Skin epidermis (tissue), 12 donors: ENCODE results near the gene ESR2.
"Not testable (repeated sequence)": the region's sequence is repeated elsewhere in the genome, so short reads cannot be mapped to it uniquely, and the experiment has no call there.

Experiments
- H3K27ac ChIP-seq, 21 experiments: fragments of 200-600 bp; sonication (generic) in 11 of 21; one replicate each; pipeline ENCODE4 v1.5.0; 2020; ENCODE audit warnings: mild to moderate bottlenecking in 3 of 21, inconsistent platforms in 2 of 21, moderate library complexity in 2 of 21
- H3K4me3 ChIP-seq, 7 experiments: fragments of 200-600 bp; sonication (generic) in 2 of 7; one replicate each; pipeline ENCODE4 v1.5.0; 2020; ENCODE audit warnings: inconsistent platforms in 2 of 7, mild to moderate bottlenecking in 2 of 7, moderate library complexity in 1 of 7

ESR2 gene

DNA sequence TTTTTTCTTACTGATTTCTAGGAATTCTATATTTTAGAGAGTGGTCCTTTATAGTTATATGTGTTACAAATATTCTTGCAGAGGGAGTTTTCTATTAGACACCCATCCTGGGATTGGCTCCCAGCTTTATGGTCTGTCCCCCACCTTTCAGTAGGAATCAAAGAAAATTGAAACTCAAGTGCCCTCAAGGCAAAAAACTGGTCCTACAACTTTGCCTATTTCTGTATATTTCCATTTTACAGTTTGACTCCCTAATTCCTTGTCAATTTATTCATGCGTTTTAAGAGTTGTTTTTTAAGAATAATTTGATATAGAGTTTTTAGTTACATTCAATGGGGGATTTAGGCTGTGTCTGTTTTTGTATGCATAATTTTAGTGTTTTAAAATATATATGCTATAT, 232.5 kb downstream of the ESR2 start:
- Histone ChIP-seq H3K4me3 (no peak overlapping the region), H3K27ac (no peak overlapping the region)

DNA sequence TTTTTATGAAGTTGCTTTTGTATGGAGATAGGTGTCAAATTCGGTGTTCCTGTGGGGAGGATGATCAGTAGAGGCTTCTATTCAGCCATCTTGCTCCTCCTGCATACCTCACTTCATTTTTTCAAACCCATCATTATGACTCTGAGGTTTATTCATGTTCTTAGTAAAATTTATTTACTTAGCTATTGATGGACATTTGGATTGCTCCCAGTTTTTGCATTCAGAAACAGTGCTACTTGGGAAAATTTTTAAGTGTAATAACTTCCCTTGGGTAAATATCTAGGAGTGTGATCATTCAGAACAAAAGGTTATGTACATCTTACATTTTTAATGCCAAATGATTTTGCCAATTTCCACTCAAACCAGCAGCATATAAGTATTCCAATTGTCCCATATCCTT, 233.1 kb downstream of the ESR2 start:
- no peak overlapping the region for H3K4me3 ChIP-seq

GRCh38 chr14:64060648-64061096, 233.5 kb downstream of the ESR2 start:
- Histone ChIP-seq H3K4me3 (no peak overlapping the region), H3K27ac (peak overlapping the region in 8 of 21 experiments; percentile 12 to 77 (median 32))

More for the DNA sequence above, 233.1 kb downstream of the ESR2 start:
- H3K27ac ChIP-seq = peak overlapping the region in 3 of 21 experiments; percentile 17 to 65 (median 26)

DNA sequence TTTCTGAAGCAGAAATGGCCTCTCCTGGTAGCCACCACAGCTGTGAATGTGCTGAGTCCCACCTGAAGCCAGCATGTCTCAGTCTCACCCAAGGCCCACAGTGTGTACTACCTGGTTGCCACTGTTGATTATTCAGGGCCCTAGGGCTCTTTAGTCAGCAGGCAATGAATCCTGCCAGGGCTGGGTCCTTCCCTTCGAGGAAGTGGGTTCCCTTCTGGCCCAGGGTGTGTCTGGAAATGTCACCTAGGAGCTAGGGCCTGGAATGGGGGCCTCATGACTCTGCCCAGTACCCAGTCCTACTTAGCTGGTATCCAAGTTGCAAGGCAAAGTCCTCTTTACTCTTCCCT, 234.0 kb downstream of the ESR2 start:
- Histone ChIP-seq H3K4me3 (no peak overlapping the region), H3K27ac (peak overlapping the region in 16 of 21 experiments; percentile 1 to 77 (median 40))

DNA sequence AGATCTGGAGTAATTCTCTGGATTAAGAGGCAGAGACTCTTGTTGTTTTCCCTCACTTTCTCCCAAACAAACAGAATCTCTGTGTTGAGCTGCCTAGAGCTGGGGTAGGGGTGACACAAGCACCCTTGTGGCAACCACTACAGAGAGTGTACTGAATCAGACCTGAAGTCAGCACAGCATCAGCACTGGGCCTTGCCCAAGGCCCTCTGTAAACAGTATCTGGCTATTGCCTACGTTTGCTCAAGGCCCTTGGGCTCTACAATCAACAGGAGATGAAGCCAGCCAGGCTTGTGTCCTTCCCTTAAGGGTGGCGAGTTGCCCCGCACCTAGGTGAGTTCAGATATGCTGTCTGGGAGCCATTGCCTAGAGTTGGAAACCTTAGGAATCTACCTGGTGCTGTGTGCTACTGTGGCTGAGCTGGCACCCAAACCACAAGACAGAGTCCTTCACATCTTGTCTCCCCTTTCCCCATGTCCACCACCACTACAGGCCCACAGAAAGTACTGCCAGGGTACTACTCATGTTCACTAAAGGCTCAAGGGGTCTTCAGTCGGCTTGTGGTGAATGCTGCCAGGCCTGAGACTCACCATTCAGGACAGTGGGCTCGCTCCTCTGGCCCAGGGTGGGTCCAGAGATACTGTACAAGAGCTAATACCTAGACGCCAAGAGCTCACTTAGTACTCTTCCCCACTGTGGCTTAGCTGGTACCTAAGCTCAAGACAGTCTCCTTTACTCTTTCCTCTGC, 234.5 kb downstream of the ESR2 start:
- Histone ChIP-seq H3K27ac (peak overlapping the region in 17 of 21 experiments; percentile 1 to 77 (median 46)), H3K4me3 (no peak overlapping the region)

- Histone ChIP-seq H3K27ac (no peak overlapping the region), H3K4me3 (no peak overlapping the region)
Measured at GRCh38 chr14:64053694-64054669, 240.2 kb downstream of the ESR2 start.

- no peak overlapping the region for H3K27ac ChIP-seq
Measured at GRCh38 chr14:64049616-64050381, 244.4 kb downstream of the ESR2 start.

DNA sequence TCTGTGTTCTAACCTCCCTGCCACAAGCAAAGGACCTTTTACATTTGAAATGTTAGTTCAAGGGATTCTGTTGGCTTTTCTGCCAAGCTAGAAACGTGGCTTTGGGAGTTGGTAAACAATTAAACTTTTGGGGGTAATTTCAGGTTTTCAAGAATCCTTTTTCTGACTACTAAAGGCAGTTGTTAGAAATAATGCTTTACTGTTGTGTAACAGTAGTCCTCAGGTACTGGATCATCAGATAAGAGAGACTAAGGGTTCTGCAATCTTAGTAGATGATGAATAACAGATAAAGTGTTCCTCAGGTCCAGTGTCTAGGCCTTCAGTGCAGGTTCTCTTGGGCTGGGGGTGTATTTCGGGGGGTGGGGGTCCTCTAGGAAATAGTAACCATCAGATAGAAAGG, 249.1 kb downstream of the ESR2 start:
- Histone ChIP-seq H3K27ac (no peak overlapping the region), H3K4me3 (no peak overlapping the region)

More at GRCh38 chr14:64049616-64050381, 244.4 kb downstream of the ESR2 start:
- H3K4me3 ChIP-seq = no peak overlapping the region

GRCh38 chr14:64043296-64043695, 250.9 kb downstream of the ESR2 start:
- H3K4me3 ChIP-seq, H3K27ac ChIP-seq: not testable (repeated sequence)

GRCh38 chr14:64040044-64040443, 254.1 kb downstream of the ESR2 start:
- H3K4me3 ChIP-seq = no peak overlapping the region
- H3K27ac ChIP-seq = no peak overlapping the region

- Histone ChIP-seq H3K27ac (no peak overlapping the region), H3K4me3 (no peak overlapping the region)
Measured at GRCh38 chr14:64038841-64039542, 255.2 kb downstream of the ESR2 start.

DNA sequence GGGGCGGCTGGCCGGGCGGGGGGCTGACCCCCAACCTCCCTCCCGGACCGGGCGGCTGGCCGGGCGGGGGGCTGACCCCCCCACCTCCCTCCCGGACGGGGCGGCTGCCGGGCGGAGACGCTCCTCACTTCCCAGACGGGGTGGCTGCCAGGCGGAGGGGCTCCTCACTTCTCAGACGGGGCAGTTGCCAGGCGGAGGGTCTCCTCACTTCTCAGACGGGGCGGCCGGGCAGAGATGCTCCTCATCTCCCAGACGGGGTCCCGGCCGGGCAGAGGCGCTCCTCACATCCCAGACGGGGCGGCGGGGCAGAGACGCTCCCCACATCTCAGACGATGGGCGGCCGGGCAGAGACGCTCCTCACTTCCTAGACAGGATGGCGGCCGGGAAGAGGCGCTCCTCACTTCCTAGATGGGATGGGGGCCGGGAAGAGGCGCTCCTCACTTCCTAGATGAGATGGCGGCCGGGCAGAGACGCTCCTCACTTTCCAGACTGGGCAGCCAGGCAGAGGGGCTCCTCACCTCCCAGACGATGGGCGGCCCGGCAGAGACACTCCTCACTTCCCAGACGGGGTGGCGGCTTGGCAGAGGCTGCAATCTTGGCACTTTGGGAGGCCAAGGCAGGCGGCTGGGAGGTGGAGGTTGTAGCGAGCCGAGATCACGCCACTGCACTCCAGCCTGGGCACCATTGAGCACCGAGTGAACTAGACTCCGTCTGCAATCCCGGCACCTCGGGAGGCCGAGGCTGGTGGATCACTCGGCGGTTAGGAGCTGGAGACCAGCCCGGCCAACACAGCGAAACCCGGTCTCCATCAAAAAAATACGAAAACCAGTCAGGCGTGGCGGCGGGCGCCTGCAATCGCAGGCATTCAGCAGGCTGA, 256.1 kb downstream of the ESR2 start:
- H3K27ac ChIP-seq, H3K4me3 ChIP-seq: not testable (repeated sequence)

DNA sequence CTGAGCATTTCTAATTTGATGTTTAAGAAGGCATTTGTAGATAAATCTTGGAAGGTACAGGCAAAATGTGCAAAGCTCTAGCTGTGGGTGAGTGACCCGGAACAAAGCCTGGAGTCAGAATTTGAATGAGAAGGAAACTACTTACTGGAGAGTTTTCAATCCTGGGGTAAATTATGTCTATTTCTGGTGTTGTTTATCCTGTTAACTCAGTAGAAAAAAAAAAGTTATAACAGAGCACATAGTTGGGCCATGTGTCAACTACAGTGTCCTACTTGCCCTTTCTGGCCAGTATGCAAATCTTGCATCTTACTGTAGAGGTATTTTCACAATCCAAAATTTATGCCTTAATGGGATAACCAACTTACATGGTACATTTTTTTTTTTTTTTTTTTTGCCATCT, 259.0 kb downstream of the ESR2 start:
- Histone ChIP-seq H3K27ac (no peak overlapping the region), H3K4me3 (no peak overlapping the region)
